OCI-LY7 (cell line): ENCODE results near the gene ALK.

ENCODE experiments used
- EZH2phosphoT487 ChIP-seq: fragments of 200-600 bp; sonication (generic); IDR thresholded peaks from 2 replicates; pipeline ENCODE4 v1.6.1; 2018; ENCODE audit warnings: low read depth, borderline replicate concordance, mild to moderate bottlenecking, mixed run types, antibody characterized with exemption, low read length, moderate library complexity, mixed read lengths
- TF ChIP-seq, protein P1 (sequence below): fragments of 200-600 bp; sonication (generic); conservative IDR thresholded peaks from 2 replicates; pipeline ENCODE4 v1.5.1; 2014; ENCODE audit warnings: mild to moderate bottlenecking, antibody characterized with exemption, low read length, moderate library complexity, mixed read lengths

DNA sequence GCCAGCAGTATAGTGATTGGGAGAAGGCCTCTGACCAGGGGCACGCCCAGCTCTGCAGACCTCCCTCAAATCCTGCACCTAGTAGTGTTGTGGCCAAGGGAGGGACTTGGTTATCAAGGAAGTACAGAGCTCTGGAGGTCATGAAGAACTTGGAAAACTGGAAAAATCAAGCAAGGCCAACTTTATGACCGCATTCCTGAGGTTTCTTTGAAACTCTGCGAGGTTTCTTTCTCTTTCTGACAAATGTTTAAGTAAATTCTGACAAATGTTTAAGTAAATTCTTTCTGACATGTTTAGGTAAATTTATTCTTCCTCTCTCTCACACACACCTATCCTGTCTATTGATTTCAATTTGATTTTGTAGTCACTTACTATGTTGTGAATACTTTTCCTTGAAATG is 775.2 kb downstream of the ALK start:
- TF ChIP-seq, protein P1, sequence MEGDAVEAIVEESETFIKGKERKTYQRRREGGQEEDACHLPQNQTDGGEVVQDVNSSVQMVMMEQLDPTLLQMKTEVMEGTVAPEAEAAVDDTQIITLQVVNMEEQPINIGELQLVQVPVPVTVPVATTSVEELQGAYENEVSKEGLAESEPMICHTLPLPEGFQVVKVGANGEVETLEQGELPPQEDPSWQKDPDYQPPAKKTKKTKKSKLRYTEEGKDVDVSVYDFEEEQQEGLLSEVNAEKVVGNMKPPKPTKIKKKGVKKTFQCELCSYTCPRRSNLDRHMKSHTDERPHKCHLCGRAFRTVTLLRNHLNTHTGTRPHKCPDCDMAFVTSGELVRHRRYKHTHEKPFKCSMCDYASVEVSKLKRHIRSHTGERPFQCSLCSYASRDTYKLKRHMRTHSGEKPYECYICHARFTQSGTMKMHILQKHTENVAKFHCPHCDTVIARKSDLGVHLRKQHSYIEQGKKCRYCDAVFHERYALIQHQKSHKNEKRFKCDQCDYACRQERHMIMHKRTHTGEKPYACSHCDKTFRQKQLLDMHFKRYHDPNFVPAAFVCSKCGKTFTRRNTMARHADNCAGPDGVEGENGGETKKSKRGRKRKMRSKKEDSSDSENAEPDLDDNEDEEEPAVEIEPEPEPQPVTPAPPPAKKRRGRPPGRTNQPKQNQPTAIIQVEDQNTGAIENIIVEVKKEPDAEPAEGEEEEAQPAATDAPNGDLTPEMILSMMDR: no peak
- no peak for TF ChIP-seq EZH2phosphoT487
